Peyer's patch (tissue), 4 donors: ENCODE data around the gene ADAMTS2. TPM values are rescaled to one million over a fixed set of nuclear protein-coding genes. Genes with fewer than 3 reads are reported as not detected.

Source experiments
- DNase-seq, 3 donors: peaks; one replicate each; pipeline ENCODE4 v3.0.0-alpha.2; 2017 to 2019
- H3K27ac ChIP-seq, 4 donors: fragments of 200-600 bp; sonication (generic); one replicate each; pipeline ENCODE4 v1.5.1; 2016 to 2019
- H3K27me3 ChIP-seq, 2 donors: fragments of 200-600 bp; sonication (generic); one replicate each; pipeline ENCODE4 v1.5.1; 2019
- H3K36me3 ChIP-seq, 3 donors: fragments of 200-600 bp; sonication (generic); one replicate each; pipeline ENCODE4 v1.5.1; 2016 to 2019
- H3K4me1 ChIP-seq, 4 donors: fragments of 200-600 bp; sonication (generic); one replicate each; pipeline ENCODE4 v1.5.1; 2016 to 2019
- H3K4me3 ChIP-seq, 4 donors: fragments of 200-600 bp; sonication (generic); 1 replicate in 3 of 4; 2 replicates in 1 of 4; pipeline ENCODE4 v1.5.1; 2016 to 2019; ENCODE audit warnings: mild to moderate bottlenecking in 1 of 4
- H3K9me3 ChIP-seq, 4 donors: fragments of 200-600 bp; sonication (generic); one replicate each; pipeline ENCODE4 v1.5.1; 2016 to 2019; ENCODE audit warnings: mild to moderate bottlenecking in 1 of 4
- CTCF ChIP-seq, 6 experiments: fragments of 450-650 bp in 4 of 6; fragments of 200-600 bp in 2 of 6; sonication (generic) in 1 of 6; IDR thresholded peaks; one replicate each; pipeline ENCODE4 v1.5.1; 2017 to 2019; ENCODE audit warnings: antibody characterized with exemption in 6 of 6, mild to moderate bottlenecking in 3 of 6, moderate library complexity in 1 of 6
- POLR2A ChIP-seq, 2 donors: fragments of 450-650 bp; IDR thresholded peaks; one replicate each; pipeline ENCODE4 v1.5.1; 2017; ENCODE audit warnings: antibody characterized with exemption in 2 of 2, mild to moderate bottlenecking in 2 of 2, moderate library complexity in 2 of 2
- total RNA-seq, 4 donors: library from RNA; depleted of rRNA; stranded (reverse); fragments of >200 nt; gene quantifications; one replicate each; pipeline ENCODE4 v1.1.0, GENCODE V29; 2016

ADAMTS2 gene
- total RNA-seq, 4 donors from 2014 or later = 5.3 to 90.0 (median 9.5) TPM

DNA sequence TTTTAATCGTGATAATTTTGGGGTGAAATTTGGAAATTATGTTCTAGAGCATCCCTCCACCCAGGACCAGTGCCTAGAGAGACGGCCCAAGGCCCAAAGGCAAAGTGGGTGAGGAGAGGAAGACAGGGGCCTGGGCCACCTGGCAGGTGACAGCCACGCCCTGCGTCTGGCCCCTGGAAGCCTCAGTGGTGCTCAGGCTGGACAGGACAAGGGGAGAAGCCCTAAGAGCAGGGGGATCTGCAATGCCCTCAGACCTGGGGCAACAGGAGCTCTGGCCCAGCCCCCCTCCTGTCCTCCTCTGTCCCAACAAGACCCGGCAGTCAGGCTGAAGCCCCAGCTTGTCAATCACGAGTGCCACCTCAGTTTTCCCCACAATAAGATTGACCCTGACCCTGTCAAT lies 134.8 kb downstream of the ADAMTS2 start:
- Histone ChIP-seq H3K9me3 (no peaks in the 10 kb centered on the region), H3K36me3 (no peaks in the 10 kb centered on the region), H3K4me1 (no peaks in the 10 kb centered on the region), H3K27me3 (no peaks in the 10 kb centered on the region), H3K4me3 (no peak overlapping the region), H3K27ac (no peak overlapping the region)
- no peak for TF ChIP-seq POLR2A (IDR thresholded peaks at IDR 0.05)
- TF ChIP-seq CTCF (IDR thresholded peaks at IDR 0.05) = no peak
- DNase-seq = no peak

DNA sequence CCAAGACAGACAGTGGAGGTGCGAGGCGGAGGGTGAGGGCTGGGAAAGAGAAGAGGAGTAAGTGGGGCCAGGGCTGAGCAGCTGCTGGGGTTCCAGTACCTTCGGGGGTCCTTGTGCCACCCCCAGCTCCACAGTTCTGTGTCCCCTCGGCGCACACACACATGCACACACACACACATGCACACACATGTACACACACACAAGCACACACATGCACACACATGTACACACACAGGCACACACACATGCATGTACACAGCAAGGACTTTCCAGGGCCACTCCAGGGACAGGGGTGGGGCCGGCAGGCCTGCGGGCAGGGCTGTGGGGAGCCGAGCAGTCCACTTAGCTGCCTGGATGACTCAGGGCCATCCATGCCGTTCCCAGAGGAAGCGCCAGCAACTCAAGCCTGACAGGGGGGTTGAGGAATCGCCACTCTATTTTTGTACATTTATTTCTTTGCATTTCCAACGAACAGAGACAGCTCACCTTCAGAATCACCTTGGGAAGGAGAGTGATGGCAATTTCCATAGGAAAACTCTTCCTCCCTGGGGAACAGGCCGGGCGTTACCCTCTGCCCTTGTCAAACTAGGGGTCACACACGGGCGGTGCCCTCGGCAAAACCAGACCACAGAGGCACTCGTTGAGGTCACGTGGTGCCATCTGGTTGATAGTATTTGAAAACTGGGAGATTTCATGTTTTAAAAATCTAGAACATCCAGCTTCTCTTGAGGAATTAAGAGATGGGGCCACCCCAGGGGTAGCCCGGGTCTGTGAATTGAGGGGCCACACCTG lies 135.7 kb downstream of the ADAMTS2 start:
- Histone ChIP-seq H3K4me3 (no peak overlapping the region), H3K27ac (no peak overlapping the region), H3K4me1 (no peaks in the 10 kb centered on the region), H3K9me3 (no peaks in the 10 kb centered on the region), H3K36me3 (no peaks in the 10 kb centered on the region), H3K27me3 (no peaks in the 10 kb centered on the region)
- TF ChIP-seq CTCF (IDR thresholded peaks at IDR 0.05) = no peak
- TF ChIP-seq POLR2A (IDR thresholded peaks at IDR 0.05) = no peak
- no peak for DNase-seq

- no peaks in the 10 kb centered on the region for H3K4me1 ChIP-seq
- no peaks in the 10 kb centered on the region for H3K9me3 ChIP-seq
- H3K36me3 ChIP-seq = no peaks in the 10 kb centered on the region
- no peak overlapping the region for H3K4me3 ChIP-seq
- no peak for TF ChIP-seq CTCF (IDR thresholded peaks at IDR 0.05)
- no peak for TF ChIP-seq POLR2A (IDR thresholded peaks at IDR 0.05)
- no peak for DNase-seq
- no peak overlapping the region for H3K27ac ChIP-seq
- no peaks in the 10 kb centered on the region for H3K27me3 ChIP-seq
These were observed 136.4 kb downstream of the ADAMTS2 start for GRCh38 chr5:179208706-179209358.

GRCh38 chr5:179207920-179208705 lies 137.1 kb downstream of the ADAMTS2 start:
- Histone ChIP-seq H3K9me3 (no peaks in the 10 kb centered on the region), H3K27ac (no peak overlapping the region), H3K4me3 (no peak overlapping the region), H3K27me3 (no peaks in the 10 kb centered on the region), H3K4me1 (no peaks in the 10 kb centered on the region), H3K36me3 (no peaks in the 10 kb centered on the region)
- TF ChIP-seq CTCF (IDR thresholded peaks at IDR 0.05) (no peak), POLR2A (IDR thresholded peaks at IDR 0.05) (no peak)
- no peak for DNase-seq

DNA sequence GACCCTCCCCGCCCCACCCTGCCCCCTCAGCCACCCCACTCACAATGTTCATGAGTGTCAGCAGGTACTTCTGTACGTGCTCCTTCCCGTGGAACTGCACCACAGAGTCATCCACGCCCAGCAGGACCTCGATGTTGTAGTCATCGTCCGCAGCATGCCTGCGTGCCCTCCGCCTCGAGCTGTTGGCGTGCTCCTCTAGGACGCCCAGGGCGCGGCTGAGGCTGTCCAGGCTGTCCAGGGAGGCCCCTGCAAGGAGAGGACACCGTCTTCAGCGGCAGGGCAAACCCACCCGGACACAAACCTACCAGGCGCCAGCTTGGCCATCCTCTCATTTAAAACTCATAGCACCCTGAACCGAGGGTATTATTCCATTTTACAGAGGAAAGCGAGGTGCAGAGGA lies 137.8 kb downstream of the ADAMTS2 start:
- Histone ChIP-seq H3K36me3 (no peaks in the 10 kb centered on the region), H3K27me3 (no peaks in the 10 kb centered on the region), H3K27ac (no peak overlapping the region), H3K9me3 (no peaks in the 10 kb centered on the region), H3K4me1 (no peaks in the 10 kb centered on the region), H3K4me3 (no peak overlapping the region)
- TF ChIP-seq POLR2A (IDR thresholded peaks at IDR 0.05) = no peak
- no peak for TF ChIP-seq CTCF (IDR thresholded peaks at IDR 0.05)
- DNase-seq = no peak
